ENCODE data around the gene RBFOX2.

- TF ChIP-seq, protein P1, sequence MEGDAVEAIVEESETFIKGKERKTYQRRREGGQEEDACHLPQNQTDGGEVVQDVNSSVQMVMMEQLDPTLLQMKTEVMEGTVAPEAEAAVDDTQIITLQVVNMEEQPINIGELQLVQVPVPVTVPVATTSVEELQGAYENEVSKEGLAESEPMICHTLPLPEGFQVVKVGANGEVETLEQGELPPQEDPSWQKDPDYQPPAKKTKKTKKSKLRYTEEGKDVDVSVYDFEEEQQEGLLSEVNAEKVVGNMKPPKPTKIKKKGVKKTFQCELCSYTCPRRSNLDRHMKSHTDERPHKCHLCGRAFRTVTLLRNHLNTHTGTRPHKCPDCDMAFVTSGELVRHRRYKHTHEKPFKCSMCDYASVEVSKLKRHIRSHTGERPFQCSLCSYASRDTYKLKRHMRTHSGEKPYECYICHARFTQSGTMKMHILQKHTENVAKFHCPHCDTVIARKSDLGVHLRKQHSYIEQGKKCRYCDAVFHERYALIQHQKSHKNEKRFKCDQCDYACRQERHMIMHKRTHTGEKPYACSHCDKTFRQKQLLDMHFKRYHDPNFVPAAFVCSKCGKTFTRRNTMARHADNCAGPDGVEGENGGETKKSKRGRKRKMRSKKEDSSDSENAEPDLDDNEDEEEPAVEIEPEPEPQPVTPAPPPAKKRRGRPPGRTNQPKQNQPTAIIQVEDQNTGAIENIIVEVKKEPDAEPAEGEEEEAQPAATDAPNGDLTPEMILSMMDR (conservative IDR thresholded peaks at IDR 0.05; ENCODE audit: low read length): no peak
- TF ChIP-seq EZH2phosphoT487 (IDR thresholded peaks at IDR 0.05; ENCODE audit: borderline replicate concordance, low read depth, low read length): no peak
Observed at GRCh38 chr22:35991168-35991567, 37.5 kb downstream of the RBFOX2 start.

Data from OCI-LY7 (cell line).